ENCODE data around the gene TCP11L1. TPM values are rescaled to one million over a fixed set of nuclear protein-coding genes. Genes with fewer than 3 reads are reported as not detected.

TCP11L1 gene
- total and polyA plus RNA-seq, 2 of the 8 experiments (the other 6 are each of a cell fraction or from before 2014, with no cell fraction given) = 10.9 to 23.1 TPM

DNA sequence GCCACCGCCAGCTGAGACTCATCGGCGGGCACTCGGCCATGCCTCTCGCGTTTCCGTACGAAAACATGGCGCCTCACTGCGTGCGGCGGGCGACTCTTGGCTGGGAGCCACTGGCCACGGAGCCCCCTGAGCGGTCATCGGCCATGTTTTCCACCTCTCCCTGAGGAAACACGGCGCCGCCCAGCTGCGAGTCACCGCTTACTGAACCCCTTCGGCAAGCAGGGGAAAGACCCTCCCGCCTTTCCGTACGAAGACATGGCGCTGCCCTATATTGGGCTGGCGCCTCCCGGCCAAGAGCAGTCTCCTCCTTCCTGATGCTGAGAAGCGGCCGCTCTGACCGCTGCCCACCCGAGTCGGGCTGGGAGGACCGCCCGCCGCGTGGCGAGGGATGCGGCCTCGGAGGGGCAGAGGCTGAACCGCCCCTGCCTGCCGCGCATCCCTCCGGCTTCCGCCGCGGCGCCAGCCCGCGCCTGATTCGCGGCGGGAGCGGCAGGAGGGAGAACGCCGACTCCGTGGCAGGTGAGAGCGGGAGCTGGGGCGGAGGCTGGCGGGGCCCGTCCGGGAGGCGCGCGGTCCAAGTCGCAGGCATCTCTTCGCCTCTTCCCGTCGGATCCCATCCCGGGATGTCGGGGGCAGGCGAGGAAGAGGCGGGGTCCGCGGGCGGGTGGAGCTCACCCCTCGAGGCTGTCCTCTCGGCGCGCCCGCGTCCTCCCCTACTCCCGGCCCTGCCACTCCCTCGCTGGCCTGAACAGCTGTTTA is at the start of gene TCP11L1 (continued):
- TF ChIP-seq HDAC6 (IDR thresholded peaks at IDR 0.05; ENCODE audit: low read depth, low read length) (no peak), FOSL1 (IDR thresholded peaks at IDR 0.05; ENCODE audit: insufficient read depth, low read depth, low read length) (no peak), EZH2 (IDR thresholded peaks at IDR 0.05; ENCODE audit: low read depth, low read length, severe bottlenecking) (no peak), CHD2 (IDR thresholded peaks at IDR 0.05; ENCODE audit: low read length) (no peak), KDM4A (IDR thresholded peaks at IDR 0.05; ENCODE audit: low read depth, low read length, severe bottlenecking) (peak; percentile 92), USF2 (IDR thresholded peaks at IDR 0.05; ENCODE audit: low read length) (no peak), CBX8 (IDR thresholded peaks at IDR 0.05; ENCODE audit: borderline replicate concordance, low read depth, low read length) (no peak), SIX5 (IDR thresholded peaks at IDR 0.05; ENCODE audit: low read depth, low read length) (no peak), HDAC2 (IDR thresholded peaks at IDR 0.05; ENCODE audit: borderline replicate concordance in 1 of 2, low read depth in 2 of 2, low read length in 2 of 2) (peak in 1 of 2 experiments; percentile 95; a peak in 2 of 4 replicates), BCL11A (IDR thresholded peaks at IDR 0.05; ENCODE audit: low read depth in 2 of 2, low read length in 2 of 2) (no peak), BACH1 (IDR thresholded peaks at IDR 0.05; ENCODE audit: low read length) (no peak)
